Subcutaneous abdominal adipose tissue (tissue), 5 donors: Measurements from ENCODE around the gene SPDL1.
A peak's percentile ranks its signal among the peaks of the same experiment; 100 is the strongest.

Source experiments
- H3K27ac ChIP-seq: one replicate; pipeline ENCODE4 v1.7.0; 2013; ENCODE audit warnings: low read depth, mild to moderate bottlenecking, inconsistent platforms, low read length, moderate library complexity
- H3K27me3 ChIP-seq, 5 donors: one replicate each; pipeline ENCODE4 v1.7.0; 2013; ENCODE audit warnings: low read length in 5 of 5, inconsistent platforms in 1 of 5; ENCODE audit not compliant: control insufficient read depth in 5 of 5, insufficient read depth in 4 of 5
- H3K36me3 ChIP-seq, 5 donors: one replicate each; pipeline ENCODE4 v1.7.0; 2013; ENCODE audit warnings: low read length in 5 of 5; ENCODE audit not compliant: control insufficient read depth in 5 of 5, insufficient read depth in 5 of 5
- H3K4me1 ChIP-seq, 5 donors: one replicate each; pipeline ENCODE4 v1.7.0; 2013; ENCODE audit warnings: low read length in 5 of 5, mild to moderate bottlenecking in 3 of 5, moderate library complexity in 1 of 5; ENCODE audit not compliant: control insufficient read depth in 5 of 5, insufficient read depth in 5 of 5
- H3K4me3 ChIP-seq, 5 donors: one replicate each; pipeline ENCODE4 v1.7.0; 2013; ENCODE audit warnings: low read length in 5 of 5, low read depth in 1 of 5
- H3K9ac ChIP-seq, 5 donors: one replicate each; pipeline ENCODE4 v1.7.0; 2013; ENCODE audit warnings: low read length in 5 of 5, mild to moderate bottlenecking in 4 of 5, moderate library complexity in 3 of 5
- H3K9me3 ChIP-seq, 5 donors: one replicate each; pipeline ENCODE4 v1.7.0; 2013; ENCODE audit warnings: low read length in 5 of 5; ENCODE audit not compliant: control insufficient read depth in 5 of 5
- donor health status: healthy.
- donor health status: healthy.
- donor health status: healthy.
- donor health status: healthy.
- donor health status: healthy.

SPDL1 gene

GRCh38 chr5:169636477-169637084 is 53.0 kb downstream of the SPDL1 start:
- Histone ChIP-seq H3K27me3 (peaks cover 8 to 18% (median 11%) of the 10 kb centered on the region in 5 donors), H3K9me3 (peaks cover 9 to 18% (median 14%) of the 10 kb centered on the region in 5 donors), H3K4me1 (peaks cover 0 to 12% (median 4%) of the 10 kb centered on the region in 5 donors), H3K36me3 (no peaks in the 10 kb centered on the region), H3K9ac (peak overlapping the region in 1 of 5 donors; percentile 32), H3K4me3 (peak overlapping the region in 3 of 5 donors; percentile 45 to 67 (median 55)), H3K27ac (no peak overlapping the region)

GRCh38 chr5:169637085-169637548 is 53.5 kb downstream of the SPDL1 start, which contains the start of gene DOCK2:
TSS of gene DOCK2 (plus strand) at chr5:169637275. CDS start at chr5:169637327, 52 bp downstream.
- Histone ChIP-seq H3K9ac (peak within 1 kb of the TSS in 4 of 5 donors; percentile 19 to 65 (median 36)), H3K27ac (no peak within 1 kb of the TSS), H3K4me3 (peak within 1 kb of the TSS; percentile 33 to 67 (median 49)), H3K27me3 (peaks cover 8 to 18% (median 11%) of the 10 kb centered on the region in 5 donors), H3K36me3 (no peaks in the 10 kb centered on the region), H3K4me1 (peaks cover 0 to 12% (median 4%) of the 10 kb centered on the region in 5 donors), H3K9me3 (peaks cover 9 to 18% (median 14%) of the 10 kb centered on the region in 5 donors)

- Histone ChIP-seq H3K4me1 (peaks cover 0 to 12% (median 4%) of the 10 kb centered on the region in 5 donors), H3K4me3 (peak overlapping the region; percentile 33 to 67 (median 49)), H3K36me3 (no peaks in the 10 kb centered on the region), H3K27me3 (peaks cover 8 to 18% (median 11%) of the 10 kb centered on the region in 5 donors), H3K9ac (peak overlapping the region in 3 of 5 donors; percentile 19 to 65 (median 41)), H3K9me3 (peaks cover 9 to 18% (median 14%) of the 10 kb centered on the region in 5 donors), H3K27ac (no peak overlapping the region)
These were observed 54.1 kb downstream of the SPDL1 start for GRCh38 chr5:169637549-169638121.

- no peaks in the 10 kb centered on the region for H3K36me3 ChIP-seq
- H3K27me3 ChIP-seq = peaks cover 6 to 15% (median 11%) of the 10 kb centered on the region in 5 donors
- no peak overlapping the region for H3K9ac ChIP-seq
- H3K4me1 ChIP-seq = peaks cover 0 to 12% (median 4%) of the 10 kb centered on the region in 5 donors
- no peak overlapping the region for H3K4me3 ChIP-seq
- peaks cover 9 to 18% (median 14%) of the 10 kb centered on the region in 5 donors for H3K9me3 ChIP-seq
- H3K27ac ChIP-seq = no peak overlapping the region
These were observed 57.7 kb downstream of the SPDL1 start for GRCh38 chr5:169641253-169641652.

GRCh38 chr5:169646856-169647255 is 63.3 kb downstream of the SPDL1 start:
- Histone ChIP-seq H3K36me3 (no peaks in the 10 kb centered on the region), H3K27ac (no peak overlapping the region), H3K4me3 (no peak overlapping the region), H3K9me3 (no peaks in the 10 kb centered on the region), H3K9ac (no peak overlapping the region), H3K4me1 (peaks cover 0 to 26% (median 15%) of the 10 kb centered on the region in 5 donors), H3K27me3 (peaks cover 0 to 6% (median 3%) of the 10 kb centered on the region in 5 donors)

- no peak overlapping the region for H3K9ac ChIP-seq
- peaks cover 0 to 33% (median 20%) of the 10 kb centered on the region in 5 donors for H3K4me1 ChIP-seq
- no peaks in the 10 kb centered on the region for H3K9me3 ChIP-seq
- no peak overlapping the region for H3K4me3 ChIP-seq
- H3K27ac ChIP-seq = no peak overlapping the region
- no peaks in the 10 kb centered on the region for H3K36me3 ChIP-seq
- H3K27me3 ChIP-seq = peaks cover 0 to 6% (median 3%) of the 10 kb centered on the region in 5 donors
These were observed 64.0 kb downstream of the SPDL1 start for GRCh38 chr5:169647566-169647965.

GRCh38 chr5:169648725-169649310 is 65.2 kb downstream of the SPDL1 start:
- Histone ChIP-seq H3K9me3 (no peaks in the 10 kb centered on the region), H3K36me3 (no peaks in the 10 kb centered on the region), H3K9ac (no peak overlapping the region), H3K27ac (no peak overlapping the region), H3K4me1 (peaks cover 0 to 34% (median 20%) of the 10 kb centered on the region in 5 donors), H3K27me3 (peaks cover 0 to 6% (median 3%) of the 10 kb centered on the region in 5 donors), H3K4me3 (no peak overlapping the region)

- Histone ChIP-seq H3K4me1 (peaks cover 0 to 34% (median 20%) of the 10 kb centered on the region in 5 donors), H3K4me3 (no peak overlapping the region), H3K36me3 (no peaks in the 10 kb centered on the region), H3K27me3 (peaks cover 0 to 6% (median 3%) of the 10 kb centered on the region in 5 donors), H3K9ac (no peak overlapping the region), H3K9me3 (no peaks in the 10 kb centered on the region), H3K27ac (no peak overlapping the region)
These were observed 65.9 kb downstream of the SPDL1 start for GRCh38 chr5:169649486-169649885.

- H3K27ac ChIP-seq = no peak overlapping the region
- no peak overlapping the region for H3K4me3 ChIP-seq
- peaks cover 0 to 4% (median 0%) of the 10 kb centered on the region in 5 donors for H3K36me3 ChIP-seq
- H3K4me1 ChIP-seq = peaks cover 0 to 34% (median 20%) of the 10 kb centered on the region in 5 donors
- H3K27me3 ChIP-seq = peaks cover 0 to 6% (median 3%) of the 10 kb centered on the region in 5 donors
- H3K9ac ChIP-seq = no peak overlapping the region
- H3K9me3 ChIP-seq = no peaks in the 10 kb centered on the region
These were observed 67.2 kb downstream of the SPDL1 start for GRCh38 chr5:169650701-169651331.
